Caco-2 (cell line): Measurements from ENCODE around the gene GALP. TPM values are rescaled to one million over a fixed set of nuclear protein-coding genes. Genes with fewer than 3 reads are reported as not detected.

Source experiments
- BruUV-seq: library from RNA; stranded (reverse); fragments of 400-500 nt; replicated peaks from 2 replicates; lab custom pipeline; 2021; lab: Mats Ljungman, UMichigan
- CTCF ChIA-PET: fragments of 300-600 bp; sonication (Branson Sonifier 250); formaldehyde crosslinking; loops from one replicate; lab custom pipeline; 2022; ENCODE audit warnings: antibody characterized with exemption; lab: Charles Lee
- POLR2A ChIA-PET: fragments of 300-600 bp; sonication (Branson Sonifier 250); formaldehyde crosslinking; loops from one replicate; lab custom pipeline; 2022; ENCODE audit warnings: antibody characterized with exemption; lab: Charles Lee
- DNase-seq, 2 experiments: peaks; one replicate each; pipeline versions ENCODE4 v3.0.0 to v3.0.0-alpha.2; 2020 to 2022
- H3K27me3 ChIP-seq: replicated peaks from 2 replicates; pipeline ENCODE4 v1.6.0; 2011; ENCODE audit warnings: low read length; ENCODE audit not compliant: control insufficient read depth, insufficient read depth
- H3K36me3 ChIP-seq: 2 replicates; pipeline ENCODE4 v1.5.1; 2011; ENCODE audit warnings: low read length; ENCODE audit not compliant: control insufficient read depth, insufficient read depth
- H3K4me1 ChIP-seq: fragments of 250-450 bp; sonication (Bioruptor Pico); 2 replicates; pipeline ENCODE4 v1.5.1; 2020; ENCODE audit warnings: mild to moderate bottlenecking
- H3K4me3 ChIP-seq: 2 replicates; pipeline ENCODE4 v1.5.1; 2011; ENCODE audit warnings: low read depth, mild to moderate bottlenecking, control low read depth, low read length
- H3K9me3 ChIP-seq: fragments of 250-450 bp; sonication (Bioruptor Pico); 2 replicates; pipeline ENCODE4 v1.5.1; 2020; ENCODE audit warnings: mild to moderate bottlenecking, moderate library complexity
- H3K27ac Mint-ChIP-seq: one replicate; pipeline ENCODE4 v1.8.0; 2022; ENCODE audit warnings: mixed read lengths; ENCODE audit not compliant: unreplicated experiment
- H3K27me3 Mint-ChIP-seq: one replicate; pipeline ENCODE4 v1.8.0; 2022; ENCODE audit warnings: mixed read lengths; ENCODE audit not compliant: insufficient read depth, unreplicated experiment
- H3K36me3 Mint-ChIP-seq: one replicate; pipeline ENCODE4 v1.8.0; 2022; ENCODE audit warnings: mild to moderate bottlenecking, mixed read lengths; ENCODE audit not compliant: insufficient read depth, unreplicated experiment
- H3K4me1 Mint-ChIP-seq: one replicate; pipeline ENCODE4 v1.8.0; 2022; ENCODE audit warnings: low read depth, mixed read lengths; ENCODE audit not compliant: unreplicated experiment
- H3K4me3 Mint-ChIP-seq: one replicate; pipeline ENCODE4 v1.8.0; 2022; ENCODE audit warnings: mild to moderate bottlenecking, moderate library complexity, mixed read lengths; ENCODE audit not compliant: unreplicated experiment
- H3K9me3 Mint-ChIP-seq: one replicate; pipeline ENCODE4 v1.8.0; 2022; ENCODE audit warnings: mixed read lengths; ENCODE audit not compliant: unreplicated experiment
- CTCF ChIP-seq, 2 experiments: fragments of 200-600 bp in 1 of 2; IDR thresholded peaks; 1 replicate in 1 of 2; 2 replicates in 1 of 2; pipeline versions ENCODE4 v1.5.1 to v1.8.0; 2011 to 2022; ENCODE audit warnings: antibody characterized with exemption in 1 of 2, control low read depth in 1 of 2, inconsistent platforms in 1 of 2, low read depth in 1 of 2, low read length in 1 of 2, mild to moderate bottlenecking in 1 of 2, moderate library complexity in 1 of 2; ENCODE audit not compliant: insufficient read depth in 1 of 2, severe bottlenecking in 1 of 2, unreplicated experiment in 1 of 2
- intact Hi-C: fragments of 100-400 bp; cut with micrococcal nuclease; formaldehyde crosslinking; loops from one replicate; pipeline ENCODE4 v1.10.0; 2022; ENCODE audit not compliant: unreplicated experiment
- total RNA-seq: library from RNA; stranded (reverse); gene quantifications from 2 replicates; pipeline ENCODE4 v1.2.3, GENCODE V29; 2022

GALP gene
- total RNA-seq, 1 experiment from 2014 or later: not detected

GRCh38 chr19:56149656-56150038 lies 26.2 kb upstream of the GALP start:
- H3K4me1 ChIP-seq: no peaks in the 10 kb centered on the region
- TF ChIP-seq CTCF (IDR thresholded peaks at IDR 0.05; ENCODE audit: insufficient read depth in 1 of 2, low read depth in 1 of 2, low read length in 1 of 2, severe bottlenecking in 1 of 2, unreplicated experiment in 1 of 2): no peak
- CTCF ChIA-PET: no interaction called here
- Mint-ChIP-seq H3K27me3 (no peaks in the 10 kb centered on the region), H3K27ac (no peak overlapping the region), H3K4me1 (no peaks in the 10 kb centered on the region), H3K36me3 (peaks cover 55% of the 10 kb centered on the region), H3K4me3 (no peak overlapping the region), H3K9me3 (no peaks in the 10 kb centered on the region)
- intact Hi-C loops: loop anchor here (10.0 kb wide), 1 partner anchor 495 kb away; the partner anchor contains the start of gene U2AF2
- no peak for DNase-seq
- POLR2A ChIA-PET: no interaction called here
- no TSS peak for BruUV-seq
- H3K4me3 ChIP-seq: no peak overlapping the region
- peaks cover 7% of the 10 kb centered on the region for H3K36me3 ChIP-seq
- H3K27me3 ChIP-seq: no peaks in the 10 kb centered on the region
- H3K9me3 ChIP-seq: no peaks in the 10 kb centered on the region

GRCh38 chr19:56150358-56150757 lies 25.4 kb upstream of the GALP start:
- Mint-ChIP-seq H3K27me3 (no peaks in the 10 kb centered on the region), H3K4me3 (no peak overlapping the region), H3K27ac (no peak overlapping the region), H3K9me3 (no peaks in the 10 kb centered on the region), H3K36me3 (peaks cover 62% of the 10 kb centered on the region), H3K4me1 (no peaks in the 10 kb centered on the region)
- Histone ChIP-seq H3K4me3 (no peak overlapping the region), H3K36me3 (peaks cover 8% of the 10 kb centered on the region), H3K27me3 (no peaks in the 10 kb centered on the region), H3K9me3 (no peaks in the 10 kb centered on the region), H3K4me1 (no peaks in the 10 kb centered on the region)
- DNase-seq: no peak
- TF ChIP-seq CTCF (IDR thresholded peaks at IDR 0.05; ENCODE audit: insufficient read depth in 1 of 2, low read depth in 1 of 2, low read length in 1 of 2, severe bottlenecking in 1 of 2, unreplicated experiment in 1 of 2): no peak
- CTCF ChIA-PET: no interaction called here
- POLR2A ChIA-PET: no interaction called here
- intact Hi-C loops: no loop called here
- no TSS peak for BruUV-seq

GRCh38 chr19:56152644-56153043 lies 23.2 kb upstream of the GALP start:
- Mint-ChIP-seq H3K27ac (no peak overlapping the region), H3K4me3 (no peak overlapping the region), H3K27me3 (no peaks in the 10 kb centered on the region), H3K36me3 (peaks cover 57% of the 10 kb centered on the region), H3K4me1 (no peaks in the 10 kb centered on the region), H3K9me3 (no peaks in the 10 kb centered on the region)
- no peak overlapping the region for H3K4me3 ChIP-seq
- peaks cover 6% of the 10 kb centered on the region for H3K36me3 ChIP-seq
- no TSS peak for BruUV-seq
- CTCF ChIA-PET: no interaction called here
- no peaks in the 10 kb centered on the region for H3K4me1 ChIP-seq
- no peaks in the 10 kb centered on the region for H3K9me3 ChIP-seq
- intact Hi-C loops: no loop called here
- TF ChIP-seq CTCF (IDR thresholded peaks at IDR 0.05; ENCODE audit: insufficient read depth in 1 of 2, low read depth in 1 of 2, low read length in 1 of 2, severe bottlenecking in 1 of 2, unreplicated experiment in 1 of 2): no peak
- POLR2A ChIA-PET: no interaction called here
- no peak for DNase-seq
- H3K27me3 ChIP-seq: no peaks in the 10 kb centered on the region
